ENCODE data around the gene TBC1D5.
"Not testable (repeated sequence)": the region's sequence is repeated elsewhere in the genome, so short reads cannot be mapped to it uniquely, and the experiment has no call there.

TBC1D5 gene

DNA sequence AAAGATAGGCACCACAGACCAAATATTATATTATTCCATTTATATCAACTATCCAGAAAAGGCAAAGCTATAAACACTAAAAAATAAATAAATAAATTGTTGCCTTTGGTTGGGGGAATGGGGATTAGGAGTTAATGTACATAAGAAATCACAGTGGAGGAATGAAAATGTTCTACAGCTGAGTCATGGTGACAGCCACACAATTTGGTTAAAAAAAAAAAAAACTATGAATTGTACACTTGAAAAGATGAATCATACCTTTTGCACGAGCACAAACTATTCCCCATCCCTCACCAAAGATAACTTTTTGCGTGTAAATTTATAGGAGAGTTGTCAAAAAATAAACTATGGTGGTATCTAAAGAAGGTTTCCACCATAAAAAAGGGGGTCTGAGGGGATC, 103.2 kb downstream of the TBC1D5 start:
- DNase-seq = peak; percentile 32

DNA sequence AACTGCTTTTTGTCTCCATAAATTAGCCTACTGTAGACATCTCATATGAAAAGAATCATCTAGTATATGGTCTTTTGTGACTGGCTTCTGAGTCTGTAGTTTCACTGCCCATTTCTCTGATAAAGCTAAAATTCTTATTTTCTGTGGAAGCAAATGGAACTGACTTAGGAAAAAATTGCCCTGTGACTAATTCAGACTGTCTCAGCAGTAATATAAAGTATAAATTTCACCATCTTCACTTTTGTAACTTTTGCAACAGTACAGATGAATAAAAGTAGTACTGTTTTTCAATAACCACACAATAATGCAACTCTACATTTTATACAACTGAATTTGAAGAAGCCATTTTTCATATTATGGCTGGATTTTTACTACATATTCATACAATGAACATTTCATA, 104.1 kb downstream of the TBC1D5 start:
- no peak for DNase-seq

GRCh38 chr3:17635675-17636074, 106.8 kb downstream of the TBC1D5 start:
- not testable (repeated sequence) for DNase-seq

- no peak for DNase-seq
Observed at GRCh38 chr3:17634964-17635363, 107.5 kb downstream of the TBC1D5 start.

DNA sequence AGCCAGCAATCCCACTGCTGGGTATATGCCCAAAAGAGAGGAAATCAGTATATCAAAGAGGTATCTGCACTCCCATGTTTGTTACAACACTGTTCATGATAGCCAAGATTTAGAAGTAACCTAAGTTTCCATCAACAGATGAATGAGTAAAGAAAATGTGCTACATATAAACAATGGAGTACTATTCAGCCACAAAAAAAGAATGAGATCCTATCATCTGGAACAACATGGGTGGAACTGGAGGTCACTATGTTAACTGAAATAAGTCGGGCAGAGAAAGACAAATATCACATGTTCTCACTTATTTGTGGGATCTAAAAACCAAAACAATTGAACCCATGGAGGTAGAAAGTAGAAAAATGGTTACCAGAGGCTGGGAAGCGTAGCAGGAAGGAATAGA, 108.2 kb downstream of the TBC1D5 start:
- DNase-seq = no peak

- peak; percentile 72 for DNase-seq
Observed at GRCh38 chr3:17632401-17633100, 109.9 kb downstream of the TBC1D5 start.

DNA sequence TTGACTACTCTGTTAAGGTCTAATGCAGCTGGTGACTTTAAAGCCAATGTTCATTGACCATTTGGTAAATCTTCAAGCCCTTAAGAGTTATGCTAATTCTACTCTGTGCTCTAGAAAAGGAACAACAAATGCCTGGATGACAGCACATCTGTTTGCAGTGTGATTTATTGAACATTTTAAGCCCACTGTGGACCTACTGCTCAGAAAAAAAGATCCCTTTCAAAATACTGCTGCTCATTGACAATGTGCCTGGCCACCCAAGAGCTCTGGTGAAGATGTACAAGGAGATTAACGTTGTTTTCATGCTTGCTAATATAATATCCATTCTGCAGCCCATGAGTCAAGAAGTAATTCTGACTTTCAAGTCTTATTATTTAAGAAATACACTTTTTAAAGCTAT, 110.8 kb downstream of the TBC1D5 start:
- no peak for DNase-seq

DNA sequence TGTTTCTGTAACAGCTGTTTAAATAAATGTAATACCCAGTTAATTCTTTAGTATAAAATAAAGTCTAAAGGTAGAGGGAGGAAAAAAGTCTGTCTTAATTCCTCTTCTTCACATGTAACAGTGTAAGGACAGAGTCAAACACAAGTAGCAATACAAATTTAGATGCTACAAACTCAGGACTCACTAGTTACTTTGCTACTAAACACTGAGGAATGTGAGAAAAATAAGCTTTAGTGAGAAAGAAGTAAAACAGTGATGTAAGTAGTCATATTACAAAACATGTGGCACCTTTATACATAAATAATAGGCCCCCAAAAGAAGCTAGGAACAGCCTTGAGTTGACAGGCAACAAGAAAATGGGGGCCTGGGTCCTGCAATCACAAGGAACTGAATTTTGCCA, 113.0 kb downstream of the TBC1D5 start:
- DNase-seq = no peak

- DNase-seq = no peak
Observed at GRCh38 chr3:17626395-17626794, 116.0 kb downstream of the TBC1D5 start.

- DNase-seq = no peak
Observed at GRCh38 chr3:17625133-17625532, 117.3 kb downstream of the TBC1D5 start.

DNA sequence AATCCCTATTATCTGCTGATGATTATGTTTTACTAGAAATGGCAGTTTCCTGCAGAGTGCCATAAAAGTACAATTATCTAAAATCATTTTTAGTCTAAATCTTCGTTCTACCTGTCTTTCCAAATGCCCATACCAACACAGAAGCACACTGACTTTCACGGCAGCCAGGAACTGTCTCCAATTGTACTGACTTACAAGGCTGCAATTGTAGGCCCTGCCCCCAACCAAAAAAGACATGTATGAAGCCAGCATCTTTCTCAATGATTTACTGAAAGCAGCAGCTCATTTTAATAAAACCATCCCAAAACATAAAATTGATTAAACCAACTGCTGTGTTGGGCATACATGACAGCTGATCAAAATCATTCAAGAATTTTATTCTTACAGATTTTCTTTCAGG, 119.0 kb downstream of the TBC1D5 start:
- DNase-seq = no peak

GRCh38 chr3:17619968-17620367, 122.5 kb downstream of the TBC1D5 start:
- no peak for DNase-seq

DNA sequence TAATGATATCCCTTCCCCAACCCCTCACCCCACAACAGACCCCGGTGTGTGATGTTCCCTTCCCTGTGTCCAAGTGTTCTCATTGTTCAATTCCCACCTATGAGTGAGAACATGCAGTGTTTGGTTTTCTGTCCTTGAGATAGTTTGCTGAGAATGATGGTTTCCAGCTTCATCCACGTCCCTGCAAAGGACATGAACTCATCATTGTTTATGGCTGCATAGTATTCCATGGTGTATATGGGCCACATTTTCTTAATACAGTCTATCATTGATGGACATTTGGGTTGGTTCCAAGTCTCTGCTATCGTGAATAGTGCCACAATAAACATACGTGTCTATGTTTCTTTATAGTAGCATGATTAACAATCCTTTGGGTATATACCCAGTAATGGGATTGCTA, 129.4 kb downstream of the TBC1D5 start:
- not testable (repeated sequence) for DNase-seq

- no peak for DNase-seq
Observed at GRCh38 chr3:17607905-17608304, 134.5 kb downstream of the TBC1D5 start.

DNA sequence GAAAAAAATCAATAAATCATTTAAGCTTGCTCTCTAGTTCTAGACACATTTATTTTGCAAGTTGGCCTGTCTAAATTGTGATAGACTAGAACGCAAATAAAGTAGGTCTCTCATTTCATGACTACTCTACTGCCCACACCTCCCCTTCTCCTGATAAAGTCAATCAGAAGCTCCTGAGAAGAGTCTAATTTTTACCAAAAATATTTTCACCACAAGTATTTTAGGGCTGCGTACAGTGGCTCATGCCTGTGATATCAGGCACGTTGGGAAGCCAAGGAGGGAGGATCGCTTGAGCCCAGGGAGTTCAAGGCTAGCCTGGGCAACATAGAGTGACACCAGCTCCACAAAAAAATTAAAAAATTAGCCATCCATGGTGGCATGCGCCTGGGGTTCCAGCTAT, 136.5 kb downstream of the TBC1D5 start:
- DNase-seq = peak; percentile 73

DNA sequence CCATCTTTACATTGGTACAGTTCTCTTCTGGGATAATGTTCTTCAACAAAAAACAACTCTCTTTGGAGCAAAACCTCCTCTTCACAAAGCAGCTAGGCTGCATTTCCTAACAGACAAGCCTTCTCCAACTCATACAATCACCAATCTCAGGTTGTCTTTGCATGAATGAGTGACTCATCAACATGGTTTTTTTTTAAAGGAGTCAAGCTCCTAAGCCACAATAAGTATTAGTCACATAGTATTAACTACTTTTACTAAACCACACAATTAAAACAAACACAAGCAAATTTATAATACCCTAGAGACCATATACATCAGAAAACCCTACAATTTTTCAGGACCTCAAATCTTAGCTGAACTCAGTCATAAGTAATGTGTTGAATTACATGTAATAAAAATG, 137.4 kb downstream of the TBC1D5 start:
- DNase-seq = peak; percentile 86

- DNase-seq = peak; percentile 93
Observed at GRCh38 chr3:17602126-17602525, 140.3 kb downstream of the TBC1D5 start.

DNA sequence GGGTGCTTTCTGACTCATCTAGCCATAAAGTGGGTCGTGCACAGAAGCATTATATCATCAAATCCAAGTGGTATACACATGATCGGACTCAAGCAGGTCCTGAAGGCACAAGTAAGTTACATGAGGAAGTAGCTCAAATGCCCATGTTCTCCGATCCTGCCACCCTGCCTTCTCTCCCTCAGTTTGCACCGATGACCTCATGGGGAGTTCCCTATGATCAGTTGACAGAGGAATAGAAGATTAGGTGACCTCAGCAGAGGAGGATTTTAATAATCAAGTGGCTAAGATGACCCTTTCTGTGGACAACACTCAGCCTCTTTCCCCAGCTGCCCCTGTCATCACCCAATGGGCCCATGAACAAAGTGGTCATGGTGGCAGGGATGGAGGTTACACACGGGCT, 149.5 kb downstream of the TBC1D5 start:
- DNase-seq = no peak

DNA sequence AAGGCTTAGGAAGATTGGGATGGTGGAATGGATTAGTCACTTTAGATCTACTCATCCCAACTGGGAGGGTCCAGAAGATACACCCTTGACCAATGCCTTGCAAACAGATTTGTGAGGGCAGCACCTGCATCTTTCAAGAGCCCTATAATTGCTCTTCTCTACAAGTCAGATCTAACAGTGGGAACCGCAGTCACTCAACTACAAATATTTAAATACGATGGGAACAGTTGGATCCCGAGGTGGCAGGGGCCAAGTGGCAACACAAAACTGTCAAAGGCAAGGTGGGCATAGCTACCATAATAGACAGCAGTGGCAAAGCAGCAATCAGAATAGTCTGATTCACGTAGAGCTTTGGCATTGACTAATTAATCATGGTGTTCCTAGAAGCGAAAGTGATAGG, 152.0 kb downstream of the TBC1D5 start:
- no peak for DNase-seq

DNA sequence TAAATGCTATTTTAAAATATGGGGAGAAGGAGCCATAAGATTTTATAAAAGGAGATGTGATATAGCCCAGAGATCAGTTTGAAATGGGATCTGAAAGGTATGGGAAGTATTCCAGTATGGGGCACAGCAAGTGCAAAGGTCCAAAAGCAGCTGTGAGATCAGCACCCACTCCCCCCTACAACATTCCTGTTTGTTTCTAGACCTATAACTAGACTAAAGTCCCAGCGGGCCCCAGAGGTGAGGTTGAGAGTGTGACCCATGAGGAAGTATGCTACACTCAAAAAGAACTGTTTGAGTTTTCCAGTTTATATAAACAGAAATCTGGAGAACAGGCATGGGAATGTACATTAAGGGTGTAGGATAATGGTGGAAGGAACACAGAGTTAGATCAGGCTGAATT, 152.5 kb downstream of the TBC1D5 start:
- DNase-seq = no peak

DNA sequence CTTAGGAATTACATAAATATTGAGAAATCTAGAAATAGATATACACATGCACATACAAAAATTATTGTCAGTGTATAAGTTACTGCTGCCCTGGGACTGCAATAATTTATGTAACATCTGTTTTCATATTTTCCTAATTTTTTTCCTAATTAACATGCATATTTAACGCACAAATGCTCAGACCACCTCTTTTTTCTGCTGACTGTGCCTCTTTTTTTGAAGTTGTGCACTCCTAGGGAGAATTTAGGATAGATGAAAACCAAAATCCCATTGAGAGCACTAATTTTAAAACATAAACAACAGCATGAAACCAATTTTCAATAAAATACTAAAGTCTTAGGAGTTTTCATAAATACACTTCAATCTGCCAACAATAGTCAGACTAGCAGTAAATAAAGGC, 154.0 kb downstream of the TBC1D5 start:
- no peak for DNase-seq

DNA sequence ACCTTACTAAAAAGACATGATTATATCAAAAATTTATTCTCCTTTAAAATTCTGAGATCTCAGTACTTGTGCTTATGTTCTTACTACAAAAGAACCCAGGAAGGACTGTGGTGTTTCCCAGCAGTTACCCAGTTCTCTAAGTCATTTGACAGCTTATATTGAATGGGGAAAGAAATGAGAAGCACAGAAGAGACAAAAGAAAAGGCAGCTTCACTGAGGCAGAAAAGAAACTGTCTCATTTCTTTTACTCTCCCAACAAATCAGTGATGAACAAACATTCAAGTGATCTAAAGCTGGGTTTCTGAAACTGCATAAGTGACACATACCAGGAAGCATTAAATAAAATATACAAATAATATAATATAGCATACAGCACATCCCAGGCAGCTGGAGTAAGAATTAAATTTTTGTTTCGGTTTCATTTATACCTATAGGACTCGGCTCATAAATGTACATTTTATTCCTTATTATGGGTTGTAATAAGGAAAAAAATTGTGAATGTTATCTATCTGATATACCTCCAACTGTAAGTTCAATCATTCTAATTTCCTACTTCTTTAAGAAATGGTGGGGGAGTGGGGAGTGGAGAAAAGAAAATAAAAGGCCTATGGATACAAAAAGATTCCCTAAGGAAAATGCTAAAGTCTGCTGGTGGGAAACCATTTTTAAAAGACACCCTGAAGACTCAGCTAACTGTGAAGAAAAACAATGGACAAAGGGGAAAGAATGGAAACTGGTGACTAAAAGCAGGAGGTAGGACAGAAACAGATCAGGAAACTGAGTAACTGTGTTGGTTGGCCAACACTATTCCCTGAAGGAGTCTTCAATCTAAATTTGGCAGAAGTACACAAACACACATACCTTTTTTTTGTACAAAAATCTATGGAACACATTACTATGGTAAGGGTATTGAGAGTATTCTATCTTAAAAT, 156.8 kb downstream of the TBC1D5 start:
- no peak for DNase-seq

- DNase-seq = no peak
Observed at GRCh38 chr3:17584066-17584465, 158.4 kb downstream of the TBC1D5 start.

DNA sequence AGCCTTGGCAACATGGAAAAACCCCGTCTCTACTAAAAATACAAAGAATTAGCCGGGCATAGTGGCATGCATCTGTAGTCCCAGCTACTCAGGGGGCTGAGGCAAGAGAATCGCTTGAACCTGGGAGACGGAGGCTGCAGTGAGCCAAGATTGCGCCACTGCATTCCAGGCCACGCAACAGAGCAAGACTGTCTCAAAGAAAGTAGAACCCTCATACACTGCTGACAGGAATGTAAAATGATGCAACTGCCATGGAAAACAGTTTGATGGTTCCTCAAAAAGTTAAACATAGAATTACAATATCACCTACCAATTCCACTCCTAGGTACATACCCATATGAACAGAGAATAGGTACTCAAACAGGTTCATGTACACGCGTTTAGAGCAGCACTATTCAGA, 158.9 kb downstream of the TBC1D5 start:
- peak; percentile 74 for DNase-seq

All from NCI-H226 (cell line).